HepG2 (cell line): ENCODE data around the gene GDF9. TPM values are rescaled to one million over a fixed set of nuclear protein-coding genes. Genes with fewer than 3 reads are reported as not detected.
A peak's percentile ranks its signal among the peaks of the same experiment; 100 is the strongest.

Experiments
- ATAC-seq: fragments of 200-7000 bp; cut with Tn5 transposase; 3 replicates; pipeline ENCODE4 v1.9.1; 2020; ENCODE audit warnings: mild to moderate bottlenecking, moderate library complexity
- BruUV-seq: library from RNA; stranded (reverse); fragments of 400-500 nt; replicated peaks from 2 replicates; lab custom pipeline; 2021; lab: Mats Ljungman, UMichigan
- CTCF ChIA-PET: fragments of 300-600 bp; formaldehyde crosslinking; extraction: SDS; loops from one replicate; lab custom pipeline; 2021; ENCODE audit warnings: low total read pairs, inconsistent platforms, low intra/inter-chr PET ratio; lab: Yijun Ruan, JAX
- POLR2A ChIA-PET: fragments of 350-600 bp; sonication (Branson Sonifier 250); formaldehyde crosslinking; loops from one replicate; lab custom pipeline; 2020; ENCODE audit warnings: antibody characterized with exemption, inconsistent platforms; lab: Yijun Ruan, JAX
- DNase-seq: peaks from one replicate; pipeline ENCODE4 v3.0.0-alpha.2; 2015; ENCODE audit warnings: low spot score
- FAIRE-seq: peaks from 3 replicates; lab custom pipeline; 2011; peaks lifted over from hg19 to GRCh38; lab: Jason Lieb, UNC
- H2AFZ ChIP-seq: one replicate; pipeline ENCODE4 v1.6.1; 2011; ENCODE audit warnings: low read length, inconsistent platforms
- H3K27ac ChIP-seq: fragments of 300-600 bp; 3 replicates; pipeline ENCODE4 v1.8.0; 2011; ENCODE audit warnings: mixed run types, mild to moderate bottlenecking, mixed read lengths, low read length, inconsistent platforms; ENCODE audit not compliant: insufficient read depth; ENCODE audit errors: extremely low read length
- H3K27me3 ChIP-seq, 2 experiments: fragments of 200-600 bp in 1 of 2; 2 replicates in 1 of 2; 3 replicates in 1 of 2; pipeline versions ENCODE4 v1.6.0 to v1.8.0; 2011; ENCODE audit warnings: low read length in 2 of 2, mild to moderate bottlenecking in 2 of 2, moderate library complexity in 2 of 2, inconsistent platforms in 1 of 2; ENCODE audit not compliant: insufficient read depth in 2 of 2, control insufficient read depth in 1 of 2
- H3K36me3 ChIP-seq, 2 experiments: fragments of 200-600 bp in 1 of 2; replicated peaks in 1 of 2; 2 replicates in 1 of 2; 3 replicates in 1 of 2; pipeline versions ENCODE4 v1.5.1 to v1.8.0; 2011; ENCODE audit warnings: low read length in 2 of 2, inconsistent platforms in 1 of 2; ENCODE audit not compliant: insufficient read depth in 2 of 2, control insufficient read depth in 1 of 2
- H3K4me1 ChIP-seq: 2 replicates; pipeline ENCODE4 v1.5.1; 2012; ENCODE audit warnings: low read length, inconsistent platforms; ENCODE audit not compliant: insufficient read depth
- H3K4me2 ChIP-seq: 2 replicates; pipeline ENCODE4 v1.6.0; 2011; ENCODE audit warnings: low read depth, low read length, inconsistent platforms
- H3K4me3 ChIP-seq, 3 experiments: fragments of 200-600 bp in 1 of 3; sonication (generic), shearing (Covaris generic) in 1 of 3; replicated peaks in 1 of 3; 2 replicates each; pipeline ENCODE4 v1.5.1; 2011 to 2016; ENCODE audit warnings: low read length in 3 of 3, inconsistent platforms in 2 of 3, low read depth in 2 of 3, mild to moderate bottlenecking in 2 of 3, control low read depth in 1 of 3, mixed read lengths in 1 of 3; ENCODE audit not compliant: insufficient read depth in 1 of 3
- H3K79me2 ChIP-seq: one replicate; pipeline ENCODE4 v1.6.1; 2011; ENCODE audit warnings: low read length, inconsistent platforms; ENCODE audit not compliant: insufficient read depth
- H3K9ac ChIP-seq: 2 replicates; pipeline ENCODE4 v1.6.0; 2011; ENCODE audit warnings: mild to moderate bottlenecking, low read depth, low read length, inconsistent platforms; ENCODE audit not compliant: insufficient read depth
- H3K9me3 ChIP-seq: 2 replicates; pipeline ENCODE4 v1.5.1; 2012; ENCODE audit warnings: mild to moderate bottlenecking, low read length
- H4K20me1 ChIP-seq: 2 replicates; pipeline ENCODE4 v1.6.0; 2011; ENCODE audit warnings: inconsistent platforms, mild to moderate bottlenecking, low read length, moderate library complexity; ENCODE audit not compliant: insufficient read depth
- AKAP8 ChIP-seq: sonication (generic); formaldehyde crosslinking; IDR thresholded peaks from 2 replicates; pipeline ENCODE4 v1.5.1; 2020; ENCODE audit warnings: mild to moderate bottlenecking, missing genetic modification reagents
- BRD4 ChIP-seq: sonication (generic); formaldehyde crosslinking; IDR thresholded peaks from 2 replicates; pipeline ENCODE4 v1.4.0; 2020; ENCODE audit warnings: missing genetic modification reagents
- CREB1 ChIP-seq, 2 experiments: fragments of 450-650 bp in 1 of 2; IDR thresholded peaks; 2 replicates each; pipeline ENCODE4 v1.6.1; 2016 to 2017; ENCODE audit warnings: control low read depth in 1 of 2, mild to moderate bottlenecking in 1 of 2, missing compliant biosample characterization in 1 of 2, missing genetic modification characterization in 1 of 2
- DNMT1 ChIP-seq: sonication (generic); formaldehyde crosslinking; IDR thresholded peaks from 2 replicates; pipeline ENCODE4 v1.5.1; 2020; ENCODE audit warnings: mild to moderate bottlenecking, missing genetic modification reagents
- FOXC1 ChIP-seq: sonication (generic); formaldehyde crosslinking; IDR thresholded peaks from 2 replicates; pipeline ENCODE4 v1.8.0; 2022; ENCODE audit warnings: mild to moderate bottlenecking, missing genetic modification reagents, borderline replicate concordance
- KLF9 ChIP-seq: IDR thresholded peaks from 2 replicates; pipeline ENCODE4 v1.6.1; 2016; ENCODE audit warnings: low read depth
- MAFG ChIP-seq: sonication (generic); formaldehyde crosslinking; IDR thresholded peaks from 2 replicates; pipeline ENCODE4 v1.5.1; 2020; ENCODE audit warnings: mild to moderate bottlenecking, missing genetic modification reagents
- MATR3 ChIP-seq: sonication (generic); formaldehyde crosslinking; IDR thresholded peaks from 2 replicates; pipeline ENCODE4 v1.4.0; 2020; ENCODE audit warnings: missing genetic modification reagents
- MBD4 ChIP-seq: IDR thresholded peaks from 2 replicates; pipeline ENCODE4 v1.6.1; 2012; ENCODE audit warnings: low read length, inconsistent platforms, borderline replicate concordance
- MIER2 ChIP-seq: IDR thresholded peaks from 2 replicates; pipeline ENCODE4 v1.6.1; 2016; ENCODE audit warnings: missing biosample characterization, missing genetic modification reagents
- NCOA1 ChIP-seq: sonication (generic); formaldehyde crosslinking; IDR thresholded peaks from 2 replicates; pipeline ENCODE4 v1.9.0; 2021; ENCODE audit warnings: missing genetic modification reagents
- PCBP2 ChIP-seq: fragments of 200-400 bp; formaldehyde crosslinking; optimal IDR thresholded peaks from 2 replicates; pipeline ENCODE3; 2018; ENCODE audit warnings: low read length, low read depth; ENCODE audit not compliant: poor library complexity, severe bottlenecking
- POLR2AphosphoS2 ChIP-seq: IDR thresholded peaks from 2 replicates; pipeline ENCODE4 v1.6.1; 2011; ENCODE audit warnings: low read depth, low read length, improper control_type of control experiment
- SRY ChIP-seq: sonication (generic); formaldehyde crosslinking; IDR thresholded peaks from 2 replicates; pipeline ENCODE4 v1.8.0; 2022; ENCODE audit warnings: mild to moderate bottlenecking, missing genetic modification reagents
- TARDBP ChIP-seq: sonication (generic); formaldehyde crosslinking; IDR thresholded peaks from 2 replicates; pipeline ENCODE4 v1.8.0; 2022; ENCODE audit warnings: mild to moderate bottlenecking, missing genetic modification reagents
- XBP1 ChIP-seq: sonication (generic); formaldehyde crosslinking; IDR thresholded peaks from 2 replicates; pipeline ENCODE4 v1.5.0; 2020; ENCODE audit warnings: missing genetic modification reagents
- ZFP36L2 ChIP-seq: sonication (generic); formaldehyde crosslinking; IDR thresholded peaks from 2 replicates; pipeline ENCODE4 v1.4.0; 2020; ENCODE audit warnings: missing genetic modification reagents
- ZNF251 ChIP-seq: sonication (generic); formaldehyde crosslinking; IDR thresholded peaks from 2 replicates; pipeline ENCODE4 v1.9.0; 2021; ENCODE audit warnings: mild to moderate bottlenecking, missing genetic modification reagents
- ZNF264 ChIP-seq: sonication (generic); formaldehyde crosslinking; IDR thresholded peaks from 2 replicates; pipeline ENCODE4 v1.4.0; 2020; ENCODE audit warnings: missing genetic modification reagents
- ZNF441 ChIP-seq: sonication (generic); formaldehyde crosslinking; IDR thresholded peaks from 2 replicates; pipeline ENCODE4 v1.7.0; 2021; ENCODE audit warnings: missing genetic modification reagents, borderline replicate concordance
- ZNF549 ChIP-seq: sonication (generic); formaldehyde crosslinking; IDR thresholded peaks from 2 replicates; pipeline ENCODE4 v1.5.0; 2020; ENCODE audit warnings: missing genetic modification reagents
- ZNF644 ChIP-seq: IDR thresholded peaks from 2 replicates; pipeline ENCODE4 v1.6.1; 2016; ENCODE audit warnings: low read depth
- ZNF7 ChIP-seq: IDR thresholded peaks from 2 replicates; pipeline ENCODE4 v1.6.1; 2016; ENCODE audit warnings: missing biosample characterization, missing genetic modification reagents
- ZNF709 ChIP-seq: sonication (generic); formaldehyde crosslinking; IDR thresholded peaks from 2 replicates; pipeline ENCODE4 v1.5.0; 2020; ENCODE audit warnings: mild to moderate bottlenecking, missing genetic modification reagents
- WGBS: methylation state at CpG from one replicate; pipeline ENCODE4 v1.1.6; 2017; ENCODE audit warnings: low lambda C conversion rate; 5-methylcytosine and 5-hydroxymethylcytosine counted together
- in situ Hi-C: cut with HindIII; loops from 2 replicates; pipeline ENCODE4 v1.10.0; 2017; ENCODE audit warnings: low pct_unique_long_range_greater_than_20kb; ENCODE audit not compliant: extremely low pct_ligation_motif_present
- intact Hi-C: fragments of 100-400 bp; cut with micrococcal nuclease; formaldehyde crosslinking; loops from one replicate; pipeline ENCODE4 v1.10.0; 2022; ENCODE audit not compliant: unreplicated experiment
- polyA plus RNA-seq, 8 experiments: library from polyadenylated mRNA; depleted of rRNA in 3 of 8; stranded (reverse) in 7 of 8; unstranded in 1 of 8; fragments of >200 nt; fragmentation: Illumina TruSeq in 4 of 8; extraction: Trizol in 4 of 8; gene quantifications; 2 replicates each; pipeline versions ENCODE4 v1.2.1 to v1.2.3, GENCODE V29; 2011 to 2016; ENCODE audit warnings: low read depth in 4 of 8, missing spikeins in 1 of 8, mixed read lengths in 1 of 8; ENCODE audit not compliant: insufficient read depth in 1 of 8
- total RNA-seq, 5 experiments: library from RNA; depleted of rRNA; stranded (reverse); fragments of >200 nt; fragmentation: Illumina TruSeq; extraction: Trizol; gene quantifications; 2 replicates each; pipeline ENCODE4 v1.2.3, GENCODE V29; 2016; ENCODE audit warnings: low read depth in 1 of 5
- TF ChIP-seq, protein P1 (sequence below): sonication (generic); formaldehyde crosslinking; IDR thresholded peaks from 2 replicates; pipeline ENCODE4 v1.8.1; 2023; ENCODE audit warnings: missing genetic modification reagents, mild to moderate bottlenecking, borderline replicate concordance
- TF ChIP-seq, protein P2 (sequence below): sonication (generic); formaldehyde crosslinking; IDR thresholded peaks from 2 replicates; pipeline ENCODE4 v1.4.0; 2020; ENCODE audit warnings: mild to moderate bottlenecking, low read depth, missing genetic modification reagents

GDF9 gene
- total and polyA plus RNA-seq, 2 of the 13 experiments (the other 11 are each of a cell fraction or from before 2014, with no cell fraction given) = 0.33 to 0.38 TPM

DNA sequence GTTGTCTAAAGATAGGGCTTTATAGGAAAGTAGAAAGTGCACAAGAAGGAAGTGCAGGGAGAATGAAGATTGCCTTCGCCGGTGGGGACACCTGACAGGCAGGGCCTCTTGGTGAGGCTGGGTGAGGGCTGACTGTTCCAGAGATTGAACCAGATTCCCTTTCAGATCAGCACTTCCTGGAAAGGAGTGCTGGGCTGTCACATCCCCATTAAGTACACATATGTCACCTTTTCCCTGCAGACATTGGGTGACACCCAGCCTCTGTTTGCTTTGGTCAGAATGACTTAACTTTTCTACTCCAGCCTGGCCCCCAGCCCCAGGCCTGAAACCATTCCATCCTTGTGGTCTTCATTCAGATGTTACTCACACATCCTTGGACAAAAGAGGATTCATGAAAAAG is 28.4 kb downstream of the GDF9 start:
- intact Hi-C loops (no loop called here), in situ Hi-C loops (no loop called here)
- Histone ChIP-seq H3K36me3 (no peaks in the 10 kb centered on the region), H3K27me3 (no peaks in the 10 kb centered on the region), H3K79me2 (no peaks in the 10 kb centered on the region), H3K4me3 (peak overlapping the region; percentile 30 to 68 (median 56)), H3K4me1 (peaks cover 87% of the 10 kb centered on the region), H4K20me1 (no peaks in the 10 kb centered on the region), H3K4me2 (peak overlapping the region; percentile 92), H2AFZ (no peak overlapping the region), H3K9me3 (no peaks in the 10 kb centered on the region), H3K9ac (peak overlapping the region; percentile 88), H3K27ac (peak overlapping the region; percentile 98)
- 4% methylated on average over 2 of the region's 2 CpGs for WGBS
- ATAC-seq (peak; percentile 73), FAIRE-seq (peak; percentile 30), DNase-seq (peak; percentile 86)
- ChIA-PET POLR2A (interaction anchor here (0.7 to 4.8 kb wide), 9 partner anchors 12 to 190 kb away, joined by 3 to 43 read pairs (median 4); partner anchors contain the start of genes GDF9 and UQCRQ), CTCF (no interaction called here)
- BruUV-seq = no TSS peak
- no peak for TF ChIP-seq ZNF264 (CRISPR knock-in tag)
- TF ChIP-seq ZNF549 (CRISPR knock-in tag) = no peak
- TF ChIP-seq TARDBP (CRISPR knock-in tag) = no peak; the same call in 1 of the 2 replicates
- no peak for TF ChIP-seq ZFP36L2 (CRISPR knock-in tag)
- no peak for TF ChIP-seq MATR3 (CRISPR knock-in tag)
- TF ChIP-seq FOXC1 (CRISPR knock-in tag) = no peak
- TF ChIP-seq MAFG (CRISPR knock-in tag) = no peak
- TF ChIP-seq CREB1 (IDR thresholded peaks at IDR 0.05) = peak; percentile 43; the same call in 1 of the 2 replicates
- peak; percentile 68; the same call in 1 of the 2 replicates for TF ChIP-seq CREB1 (CRISPR knock-in tag; IDR thresholded peaks at IDR 0.05)
- TF ChIP-seq BRD4 (CRISPR knock-in tag) = no peak
- no peak for TF ChIP-seq KLF9 (CRISPR knock-in tag)
- TF ChIP-seq ZNF7 (CRISPR knock-in tag) = 0 out of 2 replicates have a peak, but pooled peaks have one; percentile 15
- TF ChIP-seq ZNF441 (CRISPR knock-in tag) = no peak
- TF ChIP-seq DNMT1 (CRISPR knock-in tag) = no peak
- no peak for TF ChIP-seq MBD4
- no peak; the same call in 1 of the 2 replicates for TF ChIP-seq MIER2 (CRISPR knock-in tag)
- TF ChIP-seq ZNF644 (CRISPR knock-in tag) = 0 out of 2 replicates have a peak, but pooled peaks have one; percentile 23
- TF ChIP-seq XBP1 (CRISPR knock-in tag) = no peak
- TF ChIP-seq, protein P1, sequence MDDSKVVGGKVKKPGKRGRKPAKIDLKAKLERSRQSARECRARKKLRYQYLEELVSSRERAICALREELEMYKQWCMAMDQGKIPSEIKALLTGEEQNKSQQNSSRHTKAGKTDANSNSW (CRISPR knock-in tag) = no peak
- TF ChIP-seq SRY = no peak
- TF ChIP-seq NCOA1 (CRISPR knock-in tag) = no peak
- TF ChIP-seq, protein P2, sequence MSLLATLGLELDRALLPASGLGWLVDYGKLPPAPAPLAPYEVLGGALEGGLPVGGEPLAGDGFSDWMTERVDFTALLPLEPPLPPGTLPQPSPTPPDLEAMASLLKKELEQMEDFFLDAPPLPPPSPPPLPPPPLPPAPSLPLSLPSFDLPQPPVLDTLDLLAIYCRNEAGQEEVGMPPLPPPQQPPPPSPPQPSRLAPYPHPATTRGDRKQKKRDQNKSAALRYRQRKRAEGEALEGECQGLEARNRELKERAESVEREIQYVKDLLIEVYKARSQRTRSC (CRISPR knock-in tag) = no peak
- no peak for TF ChIP-seq ZNF251 (CRISPR knock-in tag)
- no peak for TF ChIP-seq POLR2AphosphoS2
- TF ChIP-seq AKAP8 (CRISPR knock-in tag) = no peak
- 0 out of 2 replicates have a peak, but pooled peaks have one; percentile 14 for TF ChIP-seq ZNF709 (CRISPR knock-in tag)
- no peak for TF ChIP-seq PCBP2
